ENCODE measurements around the gene LRRC17.

Gene LRRC17, protein sequence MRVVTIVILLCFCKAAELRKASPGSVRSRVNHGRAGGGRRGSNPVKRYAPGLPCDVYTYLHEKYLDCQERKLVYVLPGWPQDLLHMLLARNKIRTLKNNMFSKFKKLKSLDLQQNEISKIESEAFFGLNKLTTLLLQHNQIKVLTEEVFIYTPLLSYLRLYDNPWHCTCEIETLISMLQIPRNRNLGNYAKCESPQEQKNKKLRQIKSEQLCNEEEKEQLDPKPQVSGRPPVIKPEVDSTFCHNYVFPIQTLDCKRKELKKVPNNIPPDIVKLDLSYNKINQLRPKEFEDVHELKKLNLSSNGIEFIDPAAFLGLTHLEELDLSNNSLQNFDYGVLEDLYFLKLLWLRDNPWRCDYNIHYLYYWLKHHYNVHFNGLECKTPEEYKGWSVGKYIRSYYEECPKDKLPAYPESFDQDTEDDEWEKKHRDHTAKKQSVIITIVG

DNA sequence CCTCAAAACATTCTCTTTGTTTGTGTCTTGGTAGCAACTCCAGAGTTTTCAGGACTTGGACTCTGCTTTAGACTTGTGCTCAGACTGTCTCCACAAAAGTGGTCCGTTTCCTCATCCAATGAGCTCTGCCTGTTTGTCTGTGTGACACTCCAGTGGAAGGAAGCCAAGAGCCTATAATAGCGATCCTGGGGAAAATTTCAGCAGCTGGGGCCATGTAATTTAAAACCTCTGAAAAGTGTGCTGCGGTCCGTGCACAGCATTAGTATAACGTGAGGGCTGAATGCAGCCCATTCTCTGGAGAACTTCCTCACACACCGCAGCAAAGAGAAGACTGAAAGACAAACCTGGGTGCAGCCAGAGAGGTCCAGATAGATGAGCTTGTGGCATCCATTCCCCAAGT is at the start of gene LRRC17:
LRRC17 (plus strand) TSS at position 259 of the 400 bp plus-strand sequence. CDS start 20,914 bp downstream, outside the sequence.
- Histone ChIP-seq H3K27me3 (no peaks in the 10 kb centered on the region), H3K27ac (peak within 1 kb of the TSS in 1 of 11 experiments; percentile 4; a peak in 1 of 22 replicates), H4K20me1 (no peaks in the 10 kb centered on the region), H3K4me1 (peaks cover 0 to 12% (median 6%) of the 10 kb centered on the region in 10 experiments; a peak in 12 of 20 replicates), H3K9me3 (replicated peaks in 1 of 11) (peaks cover 14 to 33% (median 23%) of the 10 kb centered on the region in 11 experiments), H3K9ac (0 out of 22 replicates have a peak within 1 kb of the TSS, but pooled peaks of 1 of the 11 experiments have one; percentile 17), H3K4me2 (peak within 1 kb of the TSS; percentile 9 to 62 (median 56)), H3K36me3 (peaks cover 0 to 9% (median 0%) of the 10 kb centered on the region in 11 experiments; a peak in 1 of 22 replicates), H3K4me3 (peak within 1 kb of the TSS in 1 of 10 experiments; percentile 23; a peak in 2 of 20 replicates)
- no peak for TF ChIP-seq Cebpa-rat (IDR thresholded peaks at IDR 0.05)

DNA sequence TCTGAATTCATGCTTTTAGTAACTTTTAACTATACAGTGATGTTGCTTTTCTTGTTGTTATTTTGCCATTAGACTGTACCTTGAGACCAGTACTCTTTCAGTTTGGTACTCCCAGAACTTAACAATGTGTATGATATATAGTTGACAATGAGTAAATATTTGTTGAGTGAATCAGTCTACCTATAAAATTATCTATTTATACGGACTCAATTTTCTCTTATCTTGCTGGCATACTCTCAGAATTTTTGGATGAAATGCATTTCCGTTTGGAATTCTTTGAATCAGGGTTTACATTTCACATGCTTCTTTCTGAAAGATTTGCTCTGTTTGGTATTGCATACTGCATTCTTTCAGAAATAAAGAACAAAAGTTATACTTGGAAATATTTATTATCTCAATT is 47.8 kb upstream of the LRRC17 start:
- no peak overlapping the region for H3K4me3 ChIP-seq
- no peak for TF ChIP-seq Cebpa-rat (IDR thresholded peaks at IDR 0.05)
- no peak overlapping the region for H3K9ac ChIP-seq
- H3K9me3 ChIP-seq (replicated peaks in 1 of 11), result no peaks in the 10 kb centered on the region; a peak in 1 of 22 replicates
- H3K36me3 ChIP-seq, result no peaks in the 10 kb centered on the region
- H3K4me1 ChIP-seq, result peaks cover 11 to 38% (median 34%) of the 10 kb centered on the region in 10 experiments; a peak in 19 of 20 replicates
- no peaks in the 10 kb centered on the region for H4K20me1 ChIP-seq
- peak overlapping the region in 4 of 11 experiments; percentile 76 to 95 (median 84); a peak in 7 of 22 replicates for H3K27ac ChIP-seq
- H3K27me3 ChIP-seq, result no peaks in the 10 kb centered on the region
- 0 out of 22 replicates have a peak overlapping the region, but pooled peaks of 1 of the 11 experiments have one; percentile 83 for H3K4me2 ChIP-seq

DNA sequence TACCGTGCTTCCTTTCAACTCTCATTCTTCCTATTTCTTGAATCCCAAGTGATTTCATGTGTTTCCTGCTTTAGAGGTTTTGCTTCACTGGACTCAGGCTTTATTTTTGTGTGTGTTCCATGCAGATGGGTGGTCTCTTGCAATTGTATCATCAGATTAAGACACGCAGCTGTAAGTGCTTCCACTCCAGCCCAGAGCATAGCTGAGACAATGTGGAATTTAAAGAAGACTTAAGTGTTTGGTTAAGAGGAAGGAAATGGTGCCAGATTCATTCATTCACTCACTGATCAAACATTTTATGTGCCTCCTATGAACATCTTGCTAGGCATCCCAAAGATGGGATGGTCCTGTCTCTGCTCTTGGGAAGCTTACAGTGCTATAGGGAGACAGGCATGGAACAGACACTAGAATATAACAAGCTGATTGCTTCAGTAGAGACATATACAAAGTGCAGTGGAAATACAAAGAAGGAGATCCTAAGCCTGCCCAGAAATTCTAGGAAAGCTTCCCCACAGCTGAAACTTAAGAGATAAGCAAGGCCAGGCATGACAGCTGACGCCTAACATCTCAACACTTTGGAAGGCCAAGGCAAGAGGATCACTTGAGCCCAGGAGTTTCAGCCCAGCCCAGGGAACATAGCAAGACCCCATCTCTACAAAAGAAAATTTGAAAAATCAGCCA is 46.1 kb upstream of the LRRC17 start:
- no peaks in the 10 kb centered on the region; a peak in 1 of 22 replicates for H3K9me3 ChIP-seq (replicated peaks in 1 of 11)
- H3K4me1 ChIP-seq, result peaks cover 11 to 38% (median 34%) of the 10 kb centered on the region in 10 experiments; a peak in 19 of 20 replicates
- peak overlapping the region in 8 of 11 experiments; percentile 55 to 95 (median 80); a peak in 17 of 22 replicates for H3K27ac ChIP-seq
- no peaks in the 10 kb centered on the region for H4K20me1 ChIP-seq
- peak in 5 of 11 experiments; percentile 36 to 79 (median 53); a peak in 5 of 22 replicates for TF ChIP-seq Cebpa-rat (IDR thresholded peaks at IDR 0.05)
- peak overlapping the region; percentile 25 to 87 (median 75) for H3K4me2 ChIP-seq
- no peaks in the 10 kb centered on the region for H3K36me3 ChIP-seq
- H3K9ac ChIP-seq, result peak overlapping the region in 7 of 11 experiments; percentile 53 to 81 (median 64); a peak in 13 of 22 replicates
- no peaks in the 10 kb centered on the region for H3K27me3 ChIP-seq
- H3K4me3 ChIP-seq, result peak overlapping the region in 4 of 10 experiments; percentile 0 to 26 (median 18); a peak in 3 of 20 replicates

DNA sequence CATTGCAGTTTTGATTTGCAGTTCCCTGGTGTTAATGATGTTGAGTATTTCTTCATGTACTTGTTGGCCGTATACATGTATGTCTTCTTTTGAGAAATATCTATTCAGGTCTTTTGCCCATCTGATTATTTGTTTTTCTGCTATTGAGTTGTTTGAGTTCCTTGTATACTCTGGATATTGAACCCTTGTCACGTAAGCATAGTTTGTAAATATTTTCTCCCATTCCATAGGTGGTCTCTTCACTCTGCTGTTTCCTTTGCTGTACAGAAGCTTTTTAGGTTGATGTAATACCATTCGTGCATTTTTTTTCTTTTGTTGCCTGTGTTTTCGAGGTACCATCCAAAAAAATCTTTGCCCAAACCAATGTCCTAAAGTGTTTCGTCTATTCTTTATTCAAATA is 43.6 kb upstream of the LRRC17 start:
- H3K9ac ChIP-seq, result no peak overlapping the region
- 0 out of 22 replicates have a peak overlapping the region, but pooled peaks of 1 of the 11 experiments have one; percentile 3 for H3K27ac ChIP-seq
- no peaks in the 10 kb centered on the region for H3K27me3 ChIP-seq
- TF ChIP-seq Cebpa-rat (IDR thresholded peaks at IDR 0.05), result no peak
- H3K4me3 ChIP-seq, result no peak overlapping the region
- no peaks in the 10 kb centered on the region for H3K36me3 ChIP-seq
- H3K9me3 ChIP-seq (replicated peaks in 1 of 11), result no peaks in the 10 kb centered on the region; a peak in 1 of 22 replicates
- H3K4me2 ChIP-seq, result peak overlapping the region in 3 of 11 experiments; percentile 50 to 53 (median 51); a peak in 1 of 22 replicates
- no peaks in the 10 kb centered on the region for H4K20me1 ChIP-seq
- peaks cover 19 to 46% (median 40%) of the 10 kb centered on the region in 10 experiments for H3K4me1 ChIP-seq

DNA sequence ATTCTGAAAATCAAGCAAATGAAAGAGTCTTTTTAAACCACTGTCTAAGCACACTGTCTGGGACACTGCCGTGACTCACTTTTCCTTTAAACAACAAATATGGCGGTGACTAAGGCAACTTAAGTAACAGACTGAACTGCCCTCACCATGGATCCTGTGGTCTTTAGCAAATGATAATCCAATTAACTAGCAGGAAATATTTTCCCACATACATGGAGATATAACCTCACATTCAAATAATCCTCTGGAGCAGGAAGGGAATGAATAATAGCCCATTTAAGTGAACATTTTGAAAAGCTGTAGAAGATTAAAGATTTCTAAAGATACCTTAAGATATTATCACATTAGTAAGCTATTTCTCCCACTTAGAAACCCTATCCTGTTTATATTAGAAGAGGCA is 40.3 kb upstream of the LRRC17 start:
- Histone ChIP-seq H4K20me1 (no peaks in the 10 kb centered on the region), H3K36me3 (no peaks in the 10 kb centered on the region), H3K27me3 (no peaks in the 10 kb centered on the region), H3K4me3 (no peak overlapping the region), H3K9ac (no peak overlapping the region), H3K27ac (no peak overlapping the region), H3K4me2 (peak overlapping the region in 1 of 11 experiments; percentile 8; a peak in 1 of 22 replicates), H3K9me3 (replicated peaks in 1 of 11) (no peaks in the 10 kb centered on the region; a peak in 1 of 22 replicates), H3K4me1 (peaks cover 19 to 45% (median 32%) of the 10 kb centered on the region in 10 experiments)
- no peak for TF ChIP-seq Cebpa-rat (IDR thresholded peaks at IDR 0.05)

DNA sequence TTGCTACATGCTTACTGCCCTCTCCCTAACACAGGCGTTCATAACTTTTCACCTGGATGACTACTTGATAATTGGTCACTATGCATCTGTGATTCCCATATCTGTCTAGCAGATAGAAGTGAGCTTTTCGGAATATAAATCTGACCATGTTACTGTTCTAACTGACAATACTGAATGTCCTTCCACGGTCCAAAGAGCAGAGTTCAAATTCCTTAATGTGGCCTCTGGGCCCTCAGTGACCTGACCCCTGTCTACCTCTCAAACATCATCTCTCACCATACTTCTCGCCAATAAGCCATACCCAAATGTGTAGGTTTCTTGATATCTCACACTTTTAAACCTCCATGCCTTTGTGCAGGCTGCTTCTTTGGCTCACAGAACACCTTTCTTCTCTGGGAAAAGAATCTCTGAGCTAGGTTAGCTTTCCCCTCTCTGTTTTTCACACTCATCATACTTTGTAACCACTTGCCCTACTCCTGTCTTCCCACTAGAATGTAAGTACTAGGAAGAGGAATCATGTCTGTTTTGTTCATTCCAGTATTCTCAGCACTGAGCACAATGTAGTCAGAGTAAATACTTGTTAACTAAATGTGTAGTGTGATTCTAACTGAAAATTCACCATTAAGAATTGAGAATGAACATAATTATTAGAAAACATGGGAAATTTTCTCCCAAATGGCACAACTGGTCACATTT is 39.2 kb upstream of the LRRC17 start:
- Histone ChIP-seq H4K20me1 (no peaks in the 10 kb centered on the region), H3K4me1 (peaks cover 9 to 34% (median 27%) of the 10 kb centered on the region in 10 experiments), H3K9ac (no peak overlapping the region), H3K27ac (peak overlapping the region in 7 of 11 experiments; percentile 6 to 38 (median 15); a peak in 9 of 22 replicates), H3K36me3 (no peaks in the 10 kb centered on the region), H3K9me3 (replicated peaks in 1 of 11) (no peaks in the 10 kb centered on the region; a peak in 1 of 22 replicates), H3K4me3 (no peak overlapping the region), H3K4me2 (peak overlapping the region; percentile 16 to 59 (median 44); a peak in 17 of 22 replicates), H3K27me3 (no peaks in the 10 kb centered on the region)
- no peak for TF ChIP-seq Cebpa-rat (IDR thresholded peaks at IDR 0.05)

DNA sequence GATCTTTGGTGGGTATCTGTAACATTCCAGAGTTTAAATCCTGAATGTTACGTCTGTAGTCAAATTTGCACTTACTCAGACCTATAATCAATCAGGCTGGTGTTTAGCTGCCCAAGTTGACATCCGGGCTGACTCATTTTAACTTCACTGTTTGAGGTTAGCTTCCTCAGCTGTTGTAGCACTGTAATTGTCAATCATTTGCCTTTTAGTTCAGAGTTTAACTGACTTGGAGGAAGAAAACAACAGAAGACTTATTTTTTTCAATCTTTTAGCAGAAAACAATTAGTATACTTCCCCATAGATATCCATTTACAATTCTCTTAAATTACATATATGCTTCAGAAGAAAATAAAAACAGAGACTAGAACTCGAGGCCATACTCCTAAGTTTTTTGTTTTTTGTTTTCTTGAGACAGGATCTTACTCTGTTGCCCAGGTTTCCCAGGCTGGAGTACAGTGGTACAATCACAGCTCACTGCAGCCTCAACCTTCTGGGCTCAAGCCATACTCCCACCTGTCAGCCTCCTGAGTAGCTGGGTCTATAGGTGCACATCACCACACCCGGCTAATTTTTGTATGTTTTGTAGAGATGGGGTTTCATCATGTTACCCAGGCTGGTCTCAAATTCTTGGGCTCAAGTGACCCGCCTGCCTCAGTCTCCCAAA is 38.5 kb upstream of the LRRC17 start:
- Histone ChIP-seq H3K4me2 (peak overlapping the region; percentile 16 to 59 (median 44); a peak in 19 of 22 replicates), H3K27me3 (no peaks in the 10 kb centered on the region), H3K4me3 (no peak overlapping the region), H3K9me3 (replicated peaks in 1 of 11) (no peaks in the 10 kb centered on the region), H3K9ac (no peak overlapping the region), H4K20me1 (no peaks in the 10 kb centered on the region), H3K4me1 (peaks cover 5 to 32% (median 25%) of the 10 kb centered on the region in 10 experiments; a peak in 17 of 20 replicates), H3K36me3 (no peaks in the 10 kb centered on the region), H3K27ac (peak overlapping the region in 7 of 11 experiments; percentile 9 to 55 (median 21); a peak in 10 of 22 replicates)
- TF ChIP-seq Cebpa-rat (IDR thresholded peaks at IDR 0.05), result no peak
